Uterus (tissue), 2 donors: ENCODE measurements around the gene UPB1.

Experiments used
- POLR2A ChIP-seq, 2 donors: fragments of 450-650 bp; IDR thresholded peaks; one replicate each; pipeline ENCODE4 v1.6.1; 2016; ENCODE audit warnings: antibody characterized with exemption in 2 of 2, mild to moderate bottlenecking in 1 of 2, moderate library complexity in 1 of 2
- TF ChIP-seq, protein P1 (sequence below), 4 experiments: fragments of 200-600 bp in 2 of 4; fragments of 450-650 bp in 2 of 4; sonication (generic) in 2 of 4; IDR thresholded peaks; one replicate each; pipeline ENCODE4 v1.5.1; 2016 to 2019; ENCODE audit warnings: antibody characterized with exemption in 4 of 4, mild to moderate bottlenecking in 2 of 4, moderate library complexity in 1 of 4

DNA sequence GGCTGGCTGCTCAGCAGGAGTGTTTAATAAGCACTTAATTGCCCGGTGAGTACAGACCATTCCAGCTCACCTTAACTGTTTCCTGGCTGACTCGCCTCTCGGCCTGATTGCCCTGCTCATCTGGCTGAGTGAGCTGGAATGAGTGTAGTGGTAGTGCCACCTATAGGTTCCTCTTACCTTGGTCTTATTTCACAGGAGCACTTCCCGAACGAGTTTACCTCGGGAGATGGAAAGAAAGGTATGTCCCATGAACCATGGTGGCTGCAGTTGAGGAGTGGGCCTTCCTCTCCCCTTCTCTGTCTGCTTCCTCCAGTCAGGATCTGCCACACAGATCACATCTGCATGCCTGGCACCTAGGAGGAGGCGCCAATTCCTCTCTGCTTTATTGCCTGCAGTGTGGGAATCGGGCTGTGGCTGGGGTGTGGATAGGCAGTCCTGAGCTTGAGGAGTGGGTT lies 26.7 kb downstream of the UPB1 start:
- TF ChIP-seq, protein P1, sequence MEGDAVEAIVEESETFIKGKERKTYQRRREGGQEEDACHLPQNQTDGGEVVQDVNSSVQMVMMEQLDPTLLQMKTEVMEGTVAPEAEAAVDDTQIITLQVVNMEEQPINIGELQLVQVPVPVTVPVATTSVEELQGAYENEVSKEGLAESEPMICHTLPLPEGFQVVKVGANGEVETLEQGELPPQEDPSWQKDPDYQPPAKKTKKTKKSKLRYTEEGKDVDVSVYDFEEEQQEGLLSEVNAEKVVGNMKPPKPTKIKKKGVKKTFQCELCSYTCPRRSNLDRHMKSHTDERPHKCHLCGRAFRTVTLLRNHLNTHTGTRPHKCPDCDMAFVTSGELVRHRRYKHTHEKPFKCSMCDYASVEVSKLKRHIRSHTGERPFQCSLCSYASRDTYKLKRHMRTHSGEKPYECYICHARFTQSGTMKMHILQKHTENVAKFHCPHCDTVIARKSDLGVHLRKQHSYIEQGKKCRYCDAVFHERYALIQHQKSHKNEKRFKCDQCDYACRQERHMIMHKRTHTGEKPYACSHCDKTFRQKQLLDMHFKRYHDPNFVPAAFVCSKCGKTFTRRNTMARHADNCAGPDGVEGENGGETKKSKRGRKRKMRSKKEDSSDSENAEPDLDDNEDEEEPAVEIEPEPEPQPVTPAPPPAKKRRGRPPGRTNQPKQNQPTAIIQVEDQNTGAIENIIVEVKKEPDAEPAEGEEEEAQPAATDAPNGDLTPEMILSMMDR (IDR thresholded peaks at IDR 0.05) = peak in 3 of 4 experiments; percentile 4 to 31 (median 29)
- no peak for TF ChIP-seq POLR2A (IDR thresholded peaks at IDR 0.05)
